Fibroblast of mammary gland (primary cell): ENCODE results near the gene AKAP12.

Experiments used
- DNase-seq: peaks from one replicate; pipeline ENCODE4 v3.0.0-alpha.2; 2010; ENCODE audit warnings: low read depth
- H3K4me3 ChIP-seq: 2 replicates; pipeline ENCODE4 v1.5.1; 2011; ENCODE audit warnings: low read depth, mild to moderate bottlenecking, low read length, moderate library complexity; ENCODE audit not compliant: control insufficient read depth
- TF ChIP-seq, protein P1 (sequence below): conservative IDR thresholded peaks from 2 replicates; pipeline ENCODE4 v1.5.1; 2011; ENCODE audit warnings: low read depth, low read length, inconsistent platforms; ENCODE audit not compliant: control insufficient read depth, insufficient read depth

Gene AKAP12

DNA sequence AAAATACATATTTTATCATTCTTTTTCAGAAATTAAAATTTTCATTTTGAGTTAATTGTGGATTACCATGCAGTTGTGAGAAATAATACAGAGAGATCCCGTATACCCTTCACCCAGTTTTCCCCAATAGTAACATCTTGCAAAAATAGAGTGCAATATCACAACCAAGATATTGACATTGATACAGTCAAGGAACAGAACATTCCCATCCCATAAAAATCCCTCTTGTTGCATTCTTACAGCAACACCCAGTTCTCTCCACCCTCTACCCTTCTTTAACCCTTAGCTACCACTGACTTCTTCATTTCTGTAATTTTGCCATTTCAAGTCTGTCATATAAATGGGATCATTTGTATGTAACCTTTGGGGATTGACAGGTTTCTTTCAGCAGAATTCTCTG is 6.9 kb upstream of the AKAP12 start:
- TF ChIP-seq, protein P1, sequence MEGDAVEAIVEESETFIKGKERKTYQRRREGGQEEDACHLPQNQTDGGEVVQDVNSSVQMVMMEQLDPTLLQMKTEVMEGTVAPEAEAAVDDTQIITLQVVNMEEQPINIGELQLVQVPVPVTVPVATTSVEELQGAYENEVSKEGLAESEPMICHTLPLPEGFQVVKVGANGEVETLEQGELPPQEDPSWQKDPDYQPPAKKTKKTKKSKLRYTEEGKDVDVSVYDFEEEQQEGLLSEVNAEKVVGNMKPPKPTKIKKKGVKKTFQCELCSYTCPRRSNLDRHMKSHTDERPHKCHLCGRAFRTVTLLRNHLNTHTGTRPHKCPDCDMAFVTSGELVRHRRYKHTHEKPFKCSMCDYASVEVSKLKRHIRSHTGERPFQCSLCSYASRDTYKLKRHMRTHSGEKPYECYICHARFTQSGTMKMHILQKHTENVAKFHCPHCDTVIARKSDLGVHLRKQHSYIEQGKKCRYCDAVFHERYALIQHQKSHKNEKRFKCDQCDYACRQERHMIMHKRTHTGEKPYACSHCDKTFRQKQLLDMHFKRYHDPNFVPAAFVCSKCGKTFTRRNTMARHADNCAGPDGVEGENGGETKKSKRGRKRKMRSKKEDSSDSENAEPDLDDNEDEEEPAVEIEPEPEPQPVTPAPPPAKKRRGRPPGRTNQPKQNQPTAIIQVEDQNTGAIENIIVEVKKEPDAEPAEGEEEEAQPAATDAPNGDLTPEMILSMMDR = no peak
- H3K4me3 ChIP-seq = no peak overlapping the region
- no peak for DNase-seq

DNA sequence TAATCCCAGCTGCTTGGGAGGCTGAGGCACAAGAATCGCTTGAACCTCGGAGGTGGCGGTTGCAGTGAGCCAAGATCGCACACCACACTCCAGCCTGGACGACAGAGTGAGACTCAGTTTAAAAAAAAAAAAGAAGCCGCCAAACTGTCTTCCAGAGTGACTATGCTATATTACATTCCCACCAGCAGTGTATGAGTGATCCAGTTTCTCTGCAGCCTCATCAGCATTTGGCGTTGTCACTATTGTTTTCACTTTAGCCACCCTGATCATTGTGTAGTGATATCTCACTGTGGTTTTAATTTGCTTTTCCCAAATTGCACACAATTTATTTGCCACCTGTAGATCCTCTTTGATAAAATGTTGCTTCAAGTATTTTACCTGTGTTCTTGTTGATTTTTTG is 6.0 kb upstream of the AKAP12 start:
- TF ChIP-seq, protein P1 = no peak
- H3K4me3 ChIP-seq = no peak overlapping the region

DNA sequence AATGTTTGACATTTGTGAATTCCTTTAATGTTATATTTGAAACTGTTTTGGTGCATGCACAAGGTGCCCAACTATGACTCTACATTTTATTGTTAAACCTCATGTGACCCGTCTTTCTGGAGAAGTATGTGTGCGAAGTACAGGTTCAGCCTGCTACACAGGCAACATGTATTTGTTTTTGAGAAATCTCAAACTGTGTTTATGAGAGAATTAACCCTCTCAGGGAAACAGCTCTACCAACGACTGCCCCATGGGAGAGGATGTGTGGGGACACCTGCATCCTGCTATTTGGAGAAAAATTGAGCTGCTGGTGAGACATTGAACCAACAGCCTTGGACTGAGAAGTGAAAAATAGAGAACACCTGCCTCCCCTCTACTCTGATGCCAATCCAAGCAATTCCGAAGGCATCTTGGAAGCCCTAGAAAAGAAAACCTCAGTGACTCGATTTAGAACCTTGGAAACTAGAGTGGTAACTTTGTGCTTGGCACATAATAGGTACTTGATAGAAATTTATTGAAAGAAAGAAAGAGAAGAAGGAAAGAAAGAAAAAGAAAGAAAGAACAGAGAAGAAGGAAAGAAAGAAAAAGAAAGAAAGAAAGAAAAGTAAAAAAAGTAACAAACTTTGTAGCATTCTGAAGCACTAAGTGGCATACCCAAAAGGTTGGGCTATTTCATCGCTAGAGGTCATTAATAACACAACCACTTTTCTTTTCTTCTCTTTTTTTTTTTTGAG is 2.9 kb upstream of the AKAP12 start:
- TF ChIP-seq, protein P1 = no peak
- DNase-seq = no peak

More for the DNA sequence above, 6.0 kb upstream of the AKAP12 start:
- DNase-seq = no peak

DNA sequence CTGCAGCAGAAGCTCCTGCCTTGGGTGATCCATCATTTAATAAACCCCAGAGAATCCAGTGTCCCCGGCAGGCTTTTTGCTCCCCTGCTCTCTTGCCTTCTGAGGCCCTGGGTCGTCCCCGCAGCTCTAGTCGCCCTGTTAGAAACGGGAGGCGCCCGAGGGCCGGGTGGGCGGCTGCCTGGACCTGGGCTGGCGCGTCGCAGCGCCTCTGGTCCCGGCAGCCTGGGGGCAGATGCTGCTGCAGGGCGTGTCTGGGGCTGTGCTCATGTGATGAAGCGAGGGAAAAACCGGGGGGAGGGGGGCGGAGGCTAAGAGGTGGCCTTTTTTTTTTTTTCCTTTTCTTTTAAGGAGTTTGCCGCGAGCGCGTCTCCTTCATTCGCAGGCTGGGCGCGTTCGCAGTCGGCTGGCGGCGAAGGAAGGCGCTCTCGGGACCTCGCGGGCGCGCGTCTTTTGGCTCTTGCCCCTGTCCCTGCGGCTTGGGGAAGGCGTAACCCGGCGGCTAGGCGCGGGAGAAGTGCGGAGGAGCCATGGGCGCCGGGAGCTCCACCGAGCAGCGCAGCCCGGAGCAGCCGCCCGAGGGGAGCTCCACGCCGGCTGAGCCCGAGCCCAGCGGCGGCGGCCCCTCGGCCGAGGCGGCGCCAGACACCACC is 394 bp downstream of the AKAP12 start:
- peak overlapping the region; percentile 80 for H3K4me3 ChIP-seq
- TF ChIP-seq, protein P1 = no peak
- DNase-seq = peak; percentile 83

More for the DNA sequence above, 2.9 kb upstream of the AKAP12 start:
- H3K4me3 ChIP-seq = no peak overlapping the region

DNA sequence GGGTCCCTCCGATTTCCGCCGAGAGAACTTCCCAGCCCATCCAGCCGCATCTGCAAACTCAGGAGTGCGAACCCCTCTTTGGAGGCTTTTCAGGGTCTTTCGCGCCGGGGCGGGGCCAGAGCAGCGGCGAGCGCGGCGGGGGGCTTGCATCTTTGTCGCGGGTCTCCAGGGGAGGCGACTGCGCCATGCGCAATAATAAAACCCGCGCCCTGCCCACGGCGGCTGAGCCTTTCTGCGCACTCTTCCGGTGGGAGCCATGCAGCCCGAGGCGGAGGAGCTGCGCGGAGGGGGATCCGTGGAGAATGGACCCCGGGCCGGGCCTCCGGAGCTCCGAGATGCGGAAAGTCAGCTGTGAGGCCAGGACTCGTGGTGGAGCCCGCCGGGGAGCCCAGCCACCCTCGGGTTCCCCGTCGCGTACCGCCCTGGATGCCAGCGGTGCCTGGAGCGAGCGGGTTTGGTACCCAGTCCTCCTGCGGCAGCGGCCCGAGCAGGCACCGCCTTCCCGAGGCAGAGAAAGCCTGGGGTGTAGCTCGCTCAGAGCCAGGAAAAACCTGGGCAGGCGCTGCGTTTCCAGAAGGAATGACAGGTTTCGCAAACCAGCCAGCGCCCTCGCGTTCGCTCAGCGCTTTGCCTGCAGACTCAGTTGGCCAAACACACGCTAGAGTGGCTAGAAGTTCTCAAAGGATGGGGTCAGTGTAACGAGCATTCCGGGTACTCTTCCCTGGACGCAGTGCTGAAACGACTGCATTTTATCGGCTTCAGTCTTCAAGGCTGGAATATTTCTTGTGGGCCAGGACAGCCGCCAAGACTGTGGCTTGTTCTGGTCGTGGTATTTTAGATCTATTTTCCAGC is 1.2 kb downstream of the AKAP12 start:
- TF ChIP-seq, protein P1 = no peak
- peak; percentile 67 for DNase-seq
- peak overlapping the region; percentile 80 for H3K4me3 ChIP-seq

DNA sequence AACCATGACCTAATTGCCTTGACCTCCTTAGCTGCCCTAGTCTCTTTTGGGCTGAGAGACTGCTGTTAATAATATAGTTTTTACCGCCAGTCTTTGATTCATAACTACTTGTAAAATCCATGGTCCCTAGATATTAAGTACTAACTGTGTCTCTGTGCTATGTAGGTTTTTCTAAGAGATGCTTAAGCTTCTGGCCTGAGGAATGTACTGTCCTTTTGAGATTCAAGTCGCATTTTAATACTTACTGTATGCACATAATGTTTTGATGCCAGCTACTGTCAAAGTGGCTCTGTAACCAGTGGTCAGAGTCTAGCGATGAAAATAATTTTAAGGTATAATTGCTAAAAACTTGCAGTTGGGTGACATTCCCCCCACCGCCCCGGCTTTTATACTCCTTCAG is 2.1 kb downstream of the AKAP12 start:
- TF ChIP-seq, protein P1 = no peak
- DNase-seq = no peak
- H3K4me3 ChIP-seq = peak overlapping the region; percentile 80
